ENCODE data around the gene CUEDC1.

Gene CUEDC1

GRCh38 chr17:57835333-57835900 is 119.8 kb downstream of the CUEDC1 start:
- H3K9me3 ChIP-seq (replicated peaks; ENCODE audit: low read length), result no peaks in the 10 kb centered on the region
- no peak overlapping the region for H3K4me2 ChIP-seq (ENCODE audit: low read length)
- H3K9ac ChIP-seq (ENCODE audit: low read depth, low read length), result no peak overlapping the region
- peaks cover 19% of the 10 kb centered on the region for H3K36me3 ChIP-seq (ENCODE audit: insufficient read depth, low read length)
- H3K4me3 ChIP-seq (ENCODE audit: low read length), result no peak overlapping the region
- H3K4me1 ChIP-seq (ENCODE audit: control insufficient read depth, insufficient read depth, low read length), result peaks cover 29% of the 10 kb centered on the region
- H3K27me3 ChIP-seq (ENCODE audit: control insufficient read depth, insufficient read depth, low read length), result no peaks in the 10 kb centered on the region

GRCh38 chr17:57834146-57834741 is 121.0 kb downstream of the CUEDC1 start:
- peaks cover 29% of the 10 kb centered on the region for H3K4me1 ChIP-seq (ENCODE audit: control insufficient read depth, insufficient read depth, low read length)
- H3K4me2 ChIP-seq (ENCODE audit: low read length), result peak overlapping the region; percentile 64
- H3K9ac ChIP-seq (ENCODE audit: low read depth, low read length), result peak overlapping the region; percentile 54
- H3K27me3 ChIP-seq (ENCODE audit: control insufficient read depth, insufficient read depth, low read length), result no peaks in the 10 kb centered on the region
- H3K36me3 ChIP-seq (ENCODE audit: insufficient read depth, low read length), result peaks cover 12% of the 10 kb centered on the region
- peak overlapping the region; percentile 14 for H3K4me3 ChIP-seq (ENCODE audit: low read length)
- no peaks in the 10 kb centered on the region for H3K9me3 ChIP-seq (replicated peaks; ENCODE audit: low read length)

DNA sequence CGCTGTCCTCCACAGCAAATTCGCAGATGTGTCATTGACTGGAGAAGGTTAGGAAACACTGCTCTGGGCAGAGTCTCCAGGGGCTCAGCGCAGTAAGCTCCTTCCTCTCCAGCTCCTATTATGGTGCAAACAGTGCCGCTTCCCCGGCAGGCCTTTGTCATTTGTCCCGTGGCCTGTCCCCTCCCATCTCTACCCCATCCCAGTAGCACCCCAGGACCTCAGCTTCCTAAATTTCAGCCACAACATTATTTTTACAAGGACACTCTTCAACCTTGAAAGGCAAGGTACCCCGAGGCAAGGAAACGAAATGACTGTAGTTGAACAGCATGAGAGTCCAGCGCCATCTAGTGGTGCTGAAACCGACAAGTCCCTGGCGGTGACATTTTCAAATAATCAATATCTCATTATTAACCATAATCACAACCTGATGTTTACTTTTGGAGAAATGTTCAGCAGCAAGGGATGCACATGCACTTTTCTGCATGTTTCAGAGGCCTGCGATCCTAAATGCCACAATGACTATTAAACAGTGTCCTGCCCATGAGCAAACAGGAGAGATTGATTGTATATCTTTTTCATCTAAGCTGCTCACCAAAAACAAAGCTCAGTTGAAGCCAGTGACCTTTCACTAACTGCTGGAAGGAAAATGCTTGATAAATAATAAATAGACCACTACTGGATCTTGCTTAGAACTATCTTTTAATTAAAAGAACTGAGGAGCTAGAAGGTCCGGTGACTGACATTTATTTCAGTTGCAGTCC is 121.9 kb downstream of the CUEDC1 start:
- no peaks in the 10 kb centered on the region for H3K27me3 ChIP-seq (ENCODE audit: control insufficient read depth, insufficient read depth, low read length)
- H3K9me3 ChIP-seq (replicated peaks; ENCODE audit: low read length), result no peaks in the 10 kb centered on the region
- peaks cover 4% of the 10 kb centered on the region for H3K36me3 ChIP-seq (ENCODE audit: insufficient read depth, low read length)
- H3K4me1 ChIP-seq (ENCODE audit: control insufficient read depth, insufficient read depth, low read length), result peaks cover 29% of the 10 kb centered on the region
- peak overlapping the region; percentile 63 for H3K4me3 ChIP-seq (ENCODE audit: low read length)
- peak overlapping the region; percentile 81 for H3K4me2 ChIP-seq (ENCODE audit: low read length)
- H3K9ac ChIP-seq (ENCODE audit: low read depth, low read length), result peak overlapping the region; percentile 21

- peaks cover 29% of the 10 kb centered on the region for H3K4me1 ChIP-seq (ENCODE audit: control insufficient read depth, insufficient read depth, low read length)
- no peaks in the 10 kb centered on the region for H3K9me3 ChIP-seq (replicated peaks; ENCODE audit: low read length)
- H3K4me2 ChIP-seq (ENCODE audit: low read length), result peak overlapping the region; percentile 81
- peak overlapping the region; percentile 63 for H3K4me3 ChIP-seq (ENCODE audit: low read length)
- H3K9ac ChIP-seq (ENCODE audit: low read depth, low read length), result peak overlapping the region; percentile 21
- H3K27me3 ChIP-seq (ENCODE audit: control insufficient read depth, insufficient read depth, low read length), result no peaks in the 10 kb centered on the region
- H3K36me3 ChIP-seq (ENCODE audit: insufficient read depth, low read length), result peaks cover 3% of the 10 kb centered on the region
Measured at GRCh38 chr17:57832314-57833178, 122.7 kb downstream of the CUEDC1 start.

DNA sequence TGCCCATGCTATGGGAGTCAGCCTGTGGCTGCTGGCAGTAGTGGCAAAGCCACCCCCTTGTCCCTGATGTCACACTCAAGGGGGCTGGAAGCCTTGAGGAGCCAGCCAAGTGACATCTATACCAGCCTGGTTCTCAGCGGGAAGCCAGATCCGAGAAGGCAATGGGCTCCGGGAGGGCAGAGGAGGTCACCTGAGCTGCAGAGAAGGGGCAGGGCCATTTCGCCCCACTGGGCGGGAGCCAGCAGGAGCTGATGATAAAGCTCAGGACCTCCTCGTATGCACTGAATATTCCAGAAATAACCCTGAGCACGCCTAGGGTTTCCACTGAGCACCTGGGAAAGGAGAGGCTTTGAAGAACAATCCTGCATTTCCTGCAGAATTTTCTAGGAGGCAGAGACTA is 124.3 kb downstream of the CUEDC1 start:
- Histone ChIP-seq H3K27me3 (ENCODE audit: control insufficient read depth, insufficient read depth, low read length) (no peaks in the 10 kb centered on the region), H3K36me3 (ENCODE audit: insufficient read depth, low read length) (no peaks in the 10 kb centered on the region), H3K4me3 (ENCODE audit: low read length) (no peak overlapping the region), H3K9me3 (replicated peaks; ENCODE audit: low read length) (no peaks in the 10 kb centered on the region), H3K4me1 (ENCODE audit: control insufficient read depth, insufficient read depth, low read length) (peaks cover 29% of the 10 kb centered on the region), H3K4me2 (ENCODE audit: low read length) (no peak overlapping the region), H3K9ac (ENCODE audit: low read depth, low read length) (no peak overlapping the region)

- Histone ChIP-seq H3K9me3 (replicated peaks; ENCODE audit: low read length) (no peaks in the 10 kb centered on the region), H3K9ac (ENCODE audit: low read depth, low read length) (no peak overlapping the region), H3K4me3 (ENCODE audit: low read length) (no peak overlapping the region), H3K27me3 (ENCODE audit: control insufficient read depth, insufficient read depth, low read length) (peaks cover 12% of the 10 kb centered on the region), H3K4me2 (ENCODE audit: low read length) (no peak overlapping the region), H3K36me3 (ENCODE audit: insufficient read depth, low read length) (no peaks in the 10 kb centered on the region), H3K4me1 (ENCODE audit: control insufficient read depth, insufficient read depth, low read length) (no peaks in the 10 kb centered on the region)
Measured at GRCh38 chr17:57823469-57824401, 131.5 kb downstream of the CUEDC1 start.

DNA sequence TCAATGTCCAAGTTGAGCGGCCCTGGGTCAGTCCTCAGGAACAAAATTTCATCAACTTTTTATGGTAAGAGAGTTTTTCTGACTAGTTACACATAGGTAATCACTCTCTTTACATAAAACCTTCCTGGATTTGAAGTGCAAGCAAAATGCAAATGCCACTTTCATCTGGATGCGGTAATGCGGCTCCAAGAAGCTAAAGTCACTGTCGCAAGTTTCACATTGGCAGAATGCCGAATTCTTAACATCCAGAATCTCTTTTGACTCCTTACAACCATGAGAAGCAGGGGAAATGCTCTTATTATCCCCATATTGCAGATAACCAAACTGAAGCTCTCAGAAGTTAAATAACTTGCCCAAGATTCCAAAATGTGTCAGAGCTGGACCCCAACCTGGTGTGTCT is 135.3 kb downstream of the CUEDC1 start:
- H3K36me3 ChIP-seq (ENCODE audit: insufficient read depth, low read length), result no peaks in the 10 kb centered on the region
- H3K9me3 ChIP-seq (replicated peaks; ENCODE audit: low read length), result no peaks in the 10 kb centered on the region
- no peak overlapping the region for H3K4me2 ChIP-seq (ENCODE audit: low read length)
- no peak overlapping the region for H3K9ac ChIP-seq (ENCODE audit: low read depth, low read length)
- no peaks in the 10 kb centered on the region for H3K4me1 ChIP-seq (ENCODE audit: control insufficient read depth, insufficient read depth, low read length)
- H3K4me3 ChIP-seq (ENCODE audit: low read length), result no peak overlapping the region
- peaks cover 37% of the 10 kb centered on the region for H3K27me3 ChIP-seq (ENCODE audit: control insufficient read depth, insufficient read depth, low read length)

- peaks cover 42% of the 10 kb centered on the region for H3K27me3 ChIP-seq (ENCODE audit: control insufficient read depth, insufficient read depth, low read length)
- no peaks in the 10 kb centered on the region for H3K36me3 ChIP-seq (ENCODE audit: insufficient read depth, low read length)
- no peak overlapping the region for H3K4me3 ChIP-seq (ENCODE audit: low read length)
- H3K9me3 ChIP-seq (replicated peaks; ENCODE audit: low read length), result no peaks in the 10 kb centered on the region
- H3K9ac ChIP-seq (ENCODE audit: low read depth, low read length), result no peak overlapping the region
- no peaks in the 10 kb centered on the region for H3K4me1 ChIP-seq (ENCODE audit: control insufficient read depth, insufficient read depth, low read length)
- H3K4me2 ChIP-seq (ENCODE audit: low read length), result no peak overlapping the region
Measured at GRCh38 chr17:57819285-57819684, 135.9 kb downstream of the CUEDC1 start.

DNA sequence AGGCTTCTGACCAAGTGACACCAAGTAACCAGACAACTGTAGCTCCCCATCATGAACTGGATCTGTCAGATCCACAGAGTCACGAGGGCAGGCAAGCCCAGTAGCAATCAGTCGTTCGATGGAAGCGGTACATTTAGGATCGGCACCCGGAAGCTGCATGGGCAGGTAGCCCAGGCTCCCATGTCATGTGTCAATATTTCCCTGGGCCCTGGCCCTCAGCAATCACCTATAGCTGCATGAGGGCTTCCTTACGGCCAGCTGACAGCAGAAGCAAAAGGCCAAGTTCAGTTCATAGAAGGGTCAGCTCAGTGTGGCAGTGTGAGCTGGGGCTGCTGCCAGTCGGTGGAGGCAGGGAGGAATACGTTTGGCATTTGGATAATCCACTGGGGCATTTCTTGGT is 137.1 kb downstream of the CUEDC1 start:
- no peak overlapping the region for H3K4me3 ChIP-seq (ENCODE audit: low read length)
- H3K4me2 ChIP-seq (ENCODE audit: low read length), result no peak overlapping the region
- no peaks in the 10 kb centered on the region for H3K4me1 ChIP-seq (ENCODE audit: control insufficient read depth, insufficient read depth, low read length)
- H3K9me3 ChIP-seq (replicated peaks; ENCODE audit: low read length), result no peaks in the 10 kb centered on the region
- H3K9ac ChIP-seq (ENCODE audit: low read depth, low read length), result no peak overlapping the region
- H3K36me3 ChIP-seq (ENCODE audit: insufficient read depth, low read length), result no peaks in the 10 kb centered on the region
- H3K27me3 ChIP-seq (ENCODE audit: control insufficient read depth, insufficient read depth, low read length), result peaks cover 43% of the 10 kb centered on the region

GRCh38 chr17:57817299-57817698 is 137.9 kb downstream of the CUEDC1 start:
- Histone ChIP-seq H3K9ac (ENCODE audit: low read depth, low read length) (no peak overlapping the region), H3K4me1 (ENCODE audit: control insufficient read depth, insufficient read depth, low read length) (no peaks in the 10 kb centered on the region), H3K9me3 (replicated peaks; ENCODE audit: low read length) (no peaks in the 10 kb centered on the region), H3K4me2 (ENCODE audit: low read length) (no peak overlapping the region), H3K36me3 (ENCODE audit: insufficient read depth, low read length) (no peaks in the 10 kb centered on the region), H3K4me3 (ENCODE audit: low read length) (no peak overlapping the region), H3K27me3 (ENCODE audit: control insufficient read depth, insufficient read depth, low read length) (peaks cover 43% of the 10 kb centered on the region)

Data from skeletal muscle satellite cell (primary cell).